GM12874 (cell line): ENCODE results near the gene BEND7.

ENCODE experiments used
- TF ChIP-seq, protein P1 (sequence below): IDR thresholded peaks from 2 replicates; pipeline ENCODE4 v1.5.1; 2011; ENCODE audit warnings: low read depth, mild to moderate bottlenecking, control low read depth, low read length, moderate library complexity; ENCODE audit not compliant: insufficient read depth

The BEND7 gene

DNA sequence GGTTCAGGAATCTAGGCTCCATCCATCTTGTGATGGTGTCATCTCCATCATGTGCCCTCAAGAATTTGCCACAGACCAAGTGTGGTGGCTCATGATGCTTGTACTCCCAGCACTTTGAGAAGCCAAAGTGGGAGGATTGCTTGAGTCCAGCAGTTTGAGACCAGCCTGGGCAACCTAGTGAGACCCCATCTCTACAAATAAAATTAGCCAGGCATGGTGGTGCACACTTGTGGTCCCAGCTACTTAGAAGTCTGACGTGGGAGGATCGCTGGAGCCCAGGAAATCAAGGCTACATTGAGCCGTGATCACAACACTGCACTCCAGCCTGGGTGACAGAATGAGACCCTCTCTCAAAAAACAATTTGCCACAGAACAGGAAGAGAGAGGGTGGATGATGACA lies 127.7 kb downstream of the BEND7 start:
- TF ChIP-seq, protein P1, sequence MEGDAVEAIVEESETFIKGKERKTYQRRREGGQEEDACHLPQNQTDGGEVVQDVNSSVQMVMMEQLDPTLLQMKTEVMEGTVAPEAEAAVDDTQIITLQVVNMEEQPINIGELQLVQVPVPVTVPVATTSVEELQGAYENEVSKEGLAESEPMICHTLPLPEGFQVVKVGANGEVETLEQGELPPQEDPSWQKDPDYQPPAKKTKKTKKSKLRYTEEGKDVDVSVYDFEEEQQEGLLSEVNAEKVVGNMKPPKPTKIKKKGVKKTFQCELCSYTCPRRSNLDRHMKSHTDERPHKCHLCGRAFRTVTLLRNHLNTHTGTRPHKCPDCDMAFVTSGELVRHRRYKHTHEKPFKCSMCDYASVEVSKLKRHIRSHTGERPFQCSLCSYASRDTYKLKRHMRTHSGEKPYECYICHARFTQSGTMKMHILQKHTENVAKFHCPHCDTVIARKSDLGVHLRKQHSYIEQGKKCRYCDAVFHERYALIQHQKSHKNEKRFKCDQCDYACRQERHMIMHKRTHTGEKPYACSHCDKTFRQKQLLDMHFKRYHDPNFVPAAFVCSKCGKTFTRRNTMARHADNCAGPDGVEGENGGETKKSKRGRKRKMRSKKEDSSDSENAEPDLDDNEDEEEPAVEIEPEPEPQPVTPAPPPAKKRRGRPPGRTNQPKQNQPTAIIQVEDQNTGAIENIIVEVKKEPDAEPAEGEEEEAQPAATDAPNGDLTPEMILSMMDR, result no peak

DNA sequence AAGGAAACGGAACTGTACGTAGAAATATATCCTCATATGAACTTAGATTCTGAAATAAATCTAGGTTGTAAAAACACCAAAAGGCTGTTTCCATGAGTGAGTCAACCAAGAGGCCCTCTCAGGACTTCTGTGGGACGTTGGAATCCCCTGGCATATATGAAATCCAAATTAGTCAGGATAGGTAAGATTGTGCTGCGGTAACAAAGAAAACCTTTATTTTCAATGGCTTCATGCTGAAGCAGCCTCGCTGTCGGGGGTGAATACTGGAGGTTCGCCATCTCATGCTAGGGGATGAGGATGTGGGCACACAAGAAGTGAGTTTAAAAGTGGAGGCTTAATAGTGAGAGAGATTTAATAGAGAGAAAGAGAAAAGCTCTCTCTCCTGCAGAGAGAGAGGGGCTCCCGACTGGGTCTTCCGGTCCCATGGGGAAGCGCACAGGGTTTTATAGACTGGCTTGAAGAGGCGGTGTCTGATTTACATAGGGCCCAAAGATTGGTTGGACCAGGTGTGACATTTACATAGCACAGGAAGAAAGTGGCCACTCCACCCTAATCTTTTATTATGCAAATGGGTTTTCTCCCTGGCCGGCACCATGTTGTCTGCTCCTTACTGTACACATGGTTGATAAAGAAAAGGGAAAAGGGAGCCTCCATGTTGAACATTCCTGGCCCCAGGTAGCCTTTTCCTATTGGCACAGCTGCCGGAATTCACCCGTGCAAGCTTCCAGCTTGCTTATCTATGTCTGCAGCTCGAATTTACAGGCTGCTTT lies 128.4 kb downstream of the BEND7 start:
- TF ChIP-seq, protein P1, result no peak

DNA sequence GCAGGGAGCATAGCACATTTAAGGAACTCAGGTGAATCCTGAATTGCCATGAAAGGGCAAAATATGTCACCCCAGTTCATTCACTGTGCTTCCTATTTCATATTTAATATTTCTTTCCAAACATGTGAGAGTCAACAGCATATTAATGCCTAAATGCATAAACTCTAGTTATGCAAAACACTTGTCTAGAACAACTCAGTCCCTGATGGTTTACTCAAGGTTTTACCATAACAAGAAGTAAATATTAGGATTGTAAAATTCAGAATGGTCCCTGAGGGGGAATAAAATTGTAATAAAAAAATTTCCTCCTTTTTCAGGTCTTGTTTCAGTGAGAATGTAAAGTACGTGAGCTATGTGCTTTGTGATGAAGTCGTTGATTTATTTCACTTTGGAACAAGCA lies 129.1 kb downstream of the BEND7 start:
- TF ChIP-seq, protein P1, result no peak

DNA sequence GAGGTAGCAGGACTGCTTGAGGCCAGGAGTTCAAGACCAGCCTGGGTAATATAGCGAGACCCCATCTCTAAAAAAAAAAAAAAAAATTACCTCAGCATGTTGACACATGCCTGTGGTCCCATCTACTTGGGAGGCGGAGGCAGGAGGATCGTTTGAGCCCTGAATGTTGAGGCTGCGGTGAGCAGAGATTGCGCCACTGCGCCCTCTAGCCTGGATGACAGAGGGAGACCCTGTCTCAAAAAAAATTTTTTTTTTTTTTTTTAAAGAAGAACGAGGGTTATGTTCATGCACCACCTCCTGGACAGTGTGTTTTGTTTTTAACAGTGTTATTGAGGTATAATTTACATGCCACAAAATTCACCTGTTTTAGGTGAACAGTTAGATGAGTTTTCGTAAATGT lies 129.6 kb downstream of the BEND7 start:
- TF ChIP-seq, protein P1, result no peak

DNA sequence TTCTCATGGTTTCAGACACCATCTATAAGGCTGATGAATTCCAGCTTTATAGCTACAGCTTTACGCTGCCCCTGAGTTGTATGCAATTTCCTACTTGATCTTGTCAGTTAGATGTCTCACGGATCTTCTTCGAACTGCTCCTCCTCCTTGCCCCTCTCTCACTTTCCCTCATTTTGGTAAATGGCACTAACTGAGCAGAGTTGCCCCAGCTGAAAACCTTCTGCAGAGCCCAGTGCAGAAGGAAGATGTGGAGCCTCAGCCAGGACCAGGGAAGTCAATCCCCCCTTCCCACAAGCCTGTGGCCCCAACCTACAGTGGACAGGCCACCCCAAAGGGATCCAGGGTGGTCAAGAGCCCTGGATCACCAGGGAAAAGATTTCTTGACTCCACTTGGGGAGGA lies 131.8 kb downstream of the BEND7 start:
- TF ChIP-seq, protein P1, result no peak

DNA sequence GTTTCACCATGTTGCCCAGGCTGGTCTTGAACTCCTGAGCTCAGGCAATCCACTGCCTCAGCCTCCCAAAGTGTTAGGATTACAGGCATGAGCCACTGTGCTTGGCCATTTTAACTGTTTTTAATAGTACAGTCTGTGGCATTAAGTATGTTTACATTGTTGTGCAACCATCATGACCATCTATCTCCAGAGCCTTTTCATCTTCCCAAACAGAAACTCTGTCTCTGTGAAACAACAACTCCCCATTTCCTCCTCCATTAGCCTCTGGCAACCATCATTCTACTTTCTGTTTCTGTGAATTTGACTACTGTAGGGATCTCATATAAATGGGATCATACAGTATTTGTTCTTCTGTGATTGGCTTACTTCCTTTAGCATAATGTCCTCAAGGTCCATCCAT lies 132.4 kb downstream of the BEND7 start:
- TF ChIP-seq, protein P1, result no peak

DNA sequence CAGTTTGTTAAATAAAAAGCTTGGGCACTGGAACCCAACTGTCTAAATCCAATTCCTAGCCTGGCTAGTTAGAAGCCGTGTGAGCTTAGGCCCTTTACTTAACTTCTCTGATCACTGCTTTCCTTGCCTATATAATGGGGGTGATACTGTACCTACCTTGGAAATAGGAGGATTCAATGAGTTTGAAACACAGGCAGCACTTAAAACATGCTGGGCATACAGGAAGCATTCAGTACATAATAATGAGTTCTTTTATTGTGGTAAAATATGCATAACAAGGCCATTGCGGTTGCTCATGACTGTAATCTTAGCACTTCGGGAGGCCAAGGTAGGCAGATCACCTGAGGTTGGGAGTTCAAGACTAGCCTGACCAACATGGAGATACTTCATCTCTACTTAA lies 133.3 kb downstream of the BEND7 start:
- TF ChIP-seq, protein P1, result no peak
